GM10266 (cell line): ENCODE data around the gene RABGGTA.

Experiments
- DNase-seq: peaks from one replicate; pipeline ENCODE4 v3.0.0; 2012; ENCODE audit errors: extremely low spot score
- TF ChIP-seq, protein P1 (sequence below): IDR thresholded peaks from 2 replicates; pipeline ENCODE4 v1.5.1; 2012; ENCODE audit warnings: mild to moderate bottlenecking, low read depth; ENCODE audit not compliant: control insufficient read depth, insufficient read depth; ENCODE audit errors: missing control alignments

The RABGGTA gene

GRCh38 chr14:24240110-24240918, 31.1 kb downstream of the RABGGTA start:
- TF ChIP-seq, protein P1, sequence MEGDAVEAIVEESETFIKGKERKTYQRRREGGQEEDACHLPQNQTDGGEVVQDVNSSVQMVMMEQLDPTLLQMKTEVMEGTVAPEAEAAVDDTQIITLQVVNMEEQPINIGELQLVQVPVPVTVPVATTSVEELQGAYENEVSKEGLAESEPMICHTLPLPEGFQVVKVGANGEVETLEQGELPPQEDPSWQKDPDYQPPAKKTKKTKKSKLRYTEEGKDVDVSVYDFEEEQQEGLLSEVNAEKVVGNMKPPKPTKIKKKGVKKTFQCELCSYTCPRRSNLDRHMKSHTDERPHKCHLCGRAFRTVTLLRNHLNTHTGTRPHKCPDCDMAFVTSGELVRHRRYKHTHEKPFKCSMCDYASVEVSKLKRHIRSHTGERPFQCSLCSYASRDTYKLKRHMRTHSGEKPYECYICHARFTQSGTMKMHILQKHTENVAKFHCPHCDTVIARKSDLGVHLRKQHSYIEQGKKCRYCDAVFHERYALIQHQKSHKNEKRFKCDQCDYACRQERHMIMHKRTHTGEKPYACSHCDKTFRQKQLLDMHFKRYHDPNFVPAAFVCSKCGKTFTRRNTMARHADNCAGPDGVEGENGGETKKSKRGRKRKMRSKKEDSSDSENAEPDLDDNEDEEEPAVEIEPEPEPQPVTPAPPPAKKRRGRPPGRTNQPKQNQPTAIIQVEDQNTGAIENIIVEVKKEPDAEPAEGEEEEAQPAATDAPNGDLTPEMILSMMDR = no peak
- DNase-seq = no peak

- TF ChIP-seq, protein P1 = no peak
- DNase-seq = no peak
Measured at GRCh38 chr14:24238527-24239037, 32.8 kb downstream of the RABGGTA start.

- TF ChIP-seq, protein P1 = no peak
- no peak for DNase-seq
Measured at GRCh38 chr14:24238123-24238522, 33.3 kb downstream of the RABGGTA start.

GRCh38 chr14:24237463-24237955, 33.9 kb downstream of the RABGGTA start:
- no peak for DNase-seq
- TF ChIP-seq, protein P1 = no peak

DNA sequence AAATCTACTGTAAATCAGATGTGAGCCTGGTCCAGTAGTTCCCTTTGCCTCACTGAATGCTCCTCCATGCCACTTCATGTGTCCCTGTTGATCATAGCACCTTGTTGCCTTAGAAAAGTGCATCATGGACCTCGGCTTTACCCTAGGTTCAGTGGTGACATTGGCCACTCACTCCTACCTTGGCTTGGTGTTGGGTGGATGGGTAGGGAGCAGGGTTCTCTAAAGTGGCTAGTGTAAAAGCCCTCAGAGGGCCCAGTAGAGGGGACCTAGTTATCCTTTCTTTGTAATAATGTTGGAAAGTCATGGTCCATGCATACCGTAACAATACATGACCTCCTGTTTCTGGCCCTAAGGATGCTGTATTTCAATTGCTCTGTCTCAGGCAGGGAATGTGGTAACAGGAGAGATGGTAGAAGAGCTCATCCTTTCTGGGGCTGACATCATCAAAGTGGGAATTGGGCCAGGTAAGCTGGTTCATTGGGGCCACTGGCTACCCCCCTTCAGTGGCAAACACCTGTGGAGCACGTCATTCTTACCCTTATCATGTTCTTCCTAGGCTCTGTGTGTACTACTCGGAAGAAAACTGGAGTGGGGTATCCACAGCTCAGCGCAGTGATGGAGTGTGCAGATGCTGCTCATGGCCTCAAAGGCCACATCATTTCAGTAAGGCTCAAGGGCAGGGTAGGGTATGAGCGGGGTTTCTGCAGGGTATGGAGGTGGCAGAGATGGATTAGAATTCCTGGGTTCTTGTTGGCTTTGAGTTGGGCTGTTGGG, 34.5 kb downstream of the RABGGTA start:
- DNase-seq = no peak
- TF ChIP-seq, protein P1 = no peak

- TF ChIP-seq, protein P1 = no peak
- no peak for DNase-seq
Measured at GRCh38 chr14:24235804-24236688, 35.4 kb downstream of the RABGGTA start.
